NCI-H187 (cell line): ENCODE measurements around the gene SDHA.
"Not testable (repeated sequence)": the region's sequence is repeated elsewhere in the genome, so short reads cannot be mapped to it uniquely, and the experiment has no call there.

Source experiments
- DNase-seq, 2 experiments: peaks; one replicate each; lab custom pipeline; 2025; lab: John Stamatoyannopoulos, UW

Gene SDHA

DNA sequence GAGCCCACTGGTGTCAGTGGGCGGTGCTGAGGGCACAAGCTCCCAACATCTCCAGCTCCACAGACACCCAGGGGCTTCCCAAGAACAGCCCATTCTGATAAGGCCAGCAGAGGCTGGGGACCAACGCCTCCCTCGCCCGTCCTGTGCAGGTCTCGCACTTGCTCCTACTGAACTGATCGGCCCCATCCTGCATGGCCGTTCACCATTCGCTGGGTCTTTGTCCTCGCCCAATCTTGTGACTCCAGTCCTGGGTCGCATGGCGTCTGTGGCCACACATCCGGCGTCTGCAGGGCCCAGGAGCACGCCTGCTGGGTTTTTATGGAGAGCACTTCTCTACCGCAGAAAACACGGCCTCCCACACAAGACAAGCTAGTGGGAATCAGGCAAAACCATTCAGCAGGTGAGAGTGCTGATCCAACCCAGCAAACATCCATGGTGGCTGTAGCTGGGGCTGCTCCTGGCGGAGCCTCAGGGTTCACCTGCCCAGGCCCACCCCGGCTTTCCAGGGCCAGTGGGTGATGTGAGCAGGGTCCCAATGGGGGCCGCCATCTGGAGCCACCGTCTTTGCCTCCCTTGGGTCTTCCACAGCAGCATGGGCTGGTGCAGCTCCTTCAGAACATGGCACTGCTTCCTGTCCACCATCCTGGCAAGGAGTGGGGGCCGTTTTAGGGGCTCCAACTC lies 19.5 kb upstream of the SDHA start:
- DNase-seq, result no peak

DNA sequence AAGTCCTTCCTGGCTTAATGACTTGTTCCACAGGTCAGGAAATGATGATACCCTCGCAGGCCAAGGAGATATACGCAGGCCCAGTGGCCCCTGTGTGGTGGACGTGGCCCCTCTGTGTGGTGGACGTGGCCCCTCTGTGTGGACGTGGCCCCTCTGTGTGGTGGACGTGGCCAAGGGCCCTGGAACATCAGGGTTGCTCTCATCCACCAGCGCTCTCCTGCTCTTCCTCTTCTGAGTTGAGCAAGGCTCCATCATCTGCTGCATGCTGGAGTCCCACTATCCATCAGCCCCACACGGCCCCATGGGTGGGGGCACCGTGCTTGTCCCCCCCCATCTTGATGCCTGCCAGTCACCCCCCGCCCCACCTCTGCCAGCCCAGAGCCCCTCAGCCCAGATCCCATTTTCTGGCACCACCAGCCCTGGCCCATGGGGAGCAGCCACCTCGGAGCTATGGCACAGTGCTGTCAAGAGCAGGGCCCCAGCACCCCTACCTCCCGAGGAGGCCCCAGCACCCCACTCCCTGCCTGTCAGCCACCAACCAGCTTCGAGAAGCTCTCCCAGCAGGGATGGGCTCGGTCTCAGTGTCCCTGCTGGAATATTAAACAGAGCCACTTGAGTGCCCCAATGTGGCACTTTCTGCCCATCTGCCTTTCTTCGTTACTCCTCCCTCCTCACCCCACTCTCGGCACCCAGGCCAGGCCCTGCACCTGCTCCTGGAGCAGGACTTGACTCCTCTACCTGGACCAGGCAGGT lies 18.7 kb upstream of the SDHA start:
- DNase-seq, result no peak

DNA sequence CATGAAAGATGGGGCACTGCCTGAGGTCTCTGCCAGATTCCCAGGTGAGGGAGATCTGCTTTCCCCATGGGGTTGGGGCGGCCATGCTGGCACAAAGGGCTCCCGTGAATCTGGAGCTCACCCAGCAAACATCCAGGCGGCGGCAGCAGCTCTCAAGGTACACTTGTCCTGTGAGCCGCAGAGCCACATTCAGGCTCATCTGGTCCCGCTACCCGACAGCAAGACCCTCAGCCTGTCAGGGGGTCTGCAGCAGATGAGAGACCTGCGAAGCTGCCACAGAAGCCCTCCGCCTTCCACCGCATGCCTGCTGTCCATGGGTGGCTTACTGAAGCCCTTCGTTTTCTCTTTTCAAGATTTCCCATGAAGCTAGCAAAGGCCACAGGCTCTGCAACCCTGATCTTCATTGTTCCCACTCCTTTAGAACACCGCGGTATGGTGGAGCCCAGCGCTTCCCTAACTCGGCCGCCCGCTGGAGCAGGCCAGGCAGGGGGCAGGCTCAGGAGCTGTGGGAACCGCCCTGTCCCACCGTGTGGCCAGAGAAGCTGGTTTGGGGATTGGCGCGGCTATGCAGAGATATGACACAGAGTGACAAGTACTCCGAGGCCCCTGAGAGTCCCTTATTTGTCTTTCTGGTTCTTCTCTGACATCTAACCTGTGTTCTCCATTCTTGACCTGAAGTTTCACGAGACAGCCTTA lies 18.0 kb upstream of the SDHA start:
- DNase-seq, result no peak

- no peak for DNase-seq
Measured at GRCh38 chr5:200985-201384, 17.1 kb upstream of the SDHA start.

DNA sequence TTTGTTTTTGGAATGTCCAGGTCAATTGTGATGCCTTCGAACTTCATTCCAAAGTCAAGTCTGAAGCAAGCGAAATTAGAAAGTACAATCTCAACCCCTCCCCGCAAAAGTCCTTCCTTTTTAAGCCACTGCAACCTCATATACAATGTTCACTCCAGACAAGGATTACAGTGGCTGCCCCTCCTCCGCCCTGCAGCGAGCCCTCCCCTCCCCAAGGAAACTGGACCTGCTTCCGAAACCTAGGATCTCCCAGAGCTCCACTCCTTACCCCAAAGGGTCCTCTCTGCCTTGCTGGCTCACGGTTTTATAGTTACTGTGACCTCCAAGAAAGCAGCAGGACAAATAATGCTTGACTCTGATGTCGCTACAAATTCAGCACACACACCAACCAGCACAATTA lies 16.4 kb upstream of the SDHA start:
- no peak for DNase-seq

DNA sequence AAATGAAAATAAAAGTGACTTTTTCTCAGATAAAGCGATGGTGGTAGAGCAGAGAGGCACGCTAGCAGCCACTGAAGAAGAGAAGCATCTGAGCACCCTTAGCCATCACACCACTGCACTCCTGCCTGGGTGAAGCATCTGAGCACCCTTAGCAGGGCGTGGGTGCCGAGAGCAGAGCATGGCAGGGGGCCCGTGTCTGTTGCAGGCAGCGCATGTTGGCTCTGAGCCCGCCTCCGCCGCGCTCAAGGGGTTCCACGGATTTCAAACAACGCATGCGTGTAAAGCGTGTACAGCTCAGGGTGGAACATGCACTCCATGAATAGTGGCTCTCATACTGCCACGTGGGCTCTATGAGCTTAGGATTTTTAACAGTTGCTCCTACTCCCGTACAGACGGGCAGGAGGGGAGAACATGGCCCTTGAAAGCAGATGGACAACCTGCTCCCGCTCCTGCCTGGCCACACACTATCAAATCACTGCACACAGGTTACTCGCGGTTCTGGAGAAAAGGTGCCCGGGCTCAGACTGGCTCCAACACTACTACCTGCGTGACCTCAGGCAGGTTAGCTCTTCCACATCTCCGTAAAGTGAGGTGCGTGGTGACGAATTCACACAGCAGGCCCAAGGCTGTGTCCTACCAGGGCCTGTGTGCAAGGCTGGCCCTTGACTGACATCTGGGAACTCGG lies 14.7 kb upstream of the SDHA start:
- DNase-seq, result no peak

DNA sequence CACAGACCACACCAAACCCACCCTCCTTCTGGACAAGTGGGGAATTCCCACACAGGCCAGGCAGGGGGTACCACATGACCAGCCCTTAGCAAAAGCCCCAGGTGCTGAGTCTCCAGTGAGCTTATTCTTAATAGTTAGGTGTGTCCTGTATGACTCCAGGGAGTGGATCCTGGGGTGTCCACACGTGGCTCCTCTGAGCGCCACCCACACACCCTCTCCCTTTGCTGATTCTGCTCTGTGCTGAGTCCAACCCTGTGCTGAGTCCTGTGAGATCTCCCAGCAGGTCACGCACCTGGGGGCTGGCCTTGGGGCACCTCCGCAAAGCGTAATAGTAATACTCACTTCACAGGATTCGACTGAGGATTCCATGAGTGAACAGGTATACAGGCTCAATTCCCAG lies 14.1 kb upstream of the SDHA start:
- no peak for DNase-seq

DNA sequence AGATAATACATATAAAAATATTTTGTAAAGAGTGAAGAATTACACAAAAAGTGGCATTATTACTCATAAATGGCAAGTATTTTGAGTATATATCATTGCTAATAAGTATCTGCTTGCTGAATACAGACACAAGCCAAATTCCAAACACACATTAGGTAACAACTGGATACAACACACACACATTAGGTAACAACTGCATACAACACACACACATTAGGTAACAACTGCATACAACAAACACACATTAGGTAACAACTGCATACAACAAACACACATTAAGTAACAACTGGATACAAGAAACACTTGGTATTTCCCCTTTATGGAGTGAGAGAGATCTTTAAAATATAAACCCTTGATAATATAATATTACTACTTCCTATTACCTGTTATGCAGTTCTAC lies 13.7 kb upstream of the SDHA start:
- no peak for DNase-seq

GRCh38 chr5:204966-205670 lies 13.0 kb upstream of the SDHA start:
- DNase-seq, result no peak

DNA sequence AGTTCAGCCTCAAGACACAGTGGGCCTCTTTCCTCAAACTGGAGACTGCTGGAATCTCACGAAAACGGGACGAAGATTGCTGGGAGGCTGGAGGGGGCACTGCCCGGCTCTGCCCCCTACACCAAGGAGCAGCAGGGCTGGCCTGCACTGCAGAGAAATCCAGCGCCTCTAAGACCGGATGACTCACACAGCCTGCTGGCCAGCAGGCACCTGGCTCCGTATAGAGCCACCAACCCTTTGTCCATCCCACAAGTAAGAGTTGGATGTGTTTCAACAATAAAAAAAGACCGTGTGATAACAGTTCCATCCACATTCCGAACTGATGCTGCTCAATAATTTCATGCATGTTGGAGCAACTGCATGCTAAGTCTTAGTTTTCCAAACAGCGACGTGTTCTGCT lies 11.7 kb upstream of the SDHA start:
- no peak for DNase-seq

GRCh38 chr5:206927-207536 lies 11.1 kb upstream of the SDHA start:
- no peak for DNase-seq

GRCh38 chr5:207599-207998 lies 10.5 kb upstream of the SDHA start:
- no peak for DNase-seq

- DNase-seq, result no peak
Measured at GRCh38 chr5:208449-209114, 9.5 kb upstream of the SDHA start.

- no peak for DNase-seq
Measured at GRCh38 chr5:213803-214395, 4.2 kb upstream of the SDHA start.

DNA sequence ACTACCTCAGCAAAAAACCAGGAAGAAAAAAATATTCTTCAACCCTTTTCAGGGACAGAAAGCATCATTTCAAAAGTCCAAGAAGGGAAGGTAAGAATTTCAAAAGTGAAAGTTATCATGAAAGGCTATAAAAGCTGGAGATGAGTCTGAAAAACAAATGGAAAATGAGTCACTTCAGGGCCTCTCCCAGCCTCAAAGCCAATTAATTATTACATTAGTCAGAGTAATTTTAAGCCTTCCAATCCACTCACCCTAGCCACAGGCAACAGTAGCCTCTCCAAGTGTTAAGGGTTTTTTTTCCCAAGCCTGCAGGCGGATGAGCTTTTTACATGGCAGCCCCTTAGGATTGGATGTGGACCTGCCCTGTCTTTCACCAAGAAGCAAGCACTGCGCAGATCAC lies 2.9 kb upstream of the SDHA start:
- not testable (repeated sequence) for DNase-seq

DNA sequence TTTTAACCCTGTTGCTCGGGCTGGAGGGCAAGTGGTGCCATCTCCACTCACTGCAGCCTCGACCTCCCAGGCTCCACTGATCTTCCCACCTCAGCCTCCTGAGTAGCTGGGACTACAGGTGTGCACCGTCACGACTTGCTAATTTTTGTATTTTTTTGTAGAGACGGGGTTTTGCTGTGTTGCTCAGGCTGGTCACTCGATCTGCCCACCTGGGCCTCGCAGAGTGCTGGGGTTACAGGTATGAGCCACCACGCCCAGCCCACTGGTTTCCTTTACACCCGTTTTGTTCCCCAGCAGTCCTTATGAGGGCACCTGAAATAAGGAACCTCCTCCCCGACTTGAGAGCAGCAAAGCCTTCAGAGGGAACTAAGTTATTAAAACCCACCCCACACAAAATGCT lies 2.0 kb upstream of the SDHA start:
- DNase-seq, result not testable (repeated sequence)

GRCh38 chr5:218457-219291 lies 554 bp downstream of the SDHA start:
- peak in 1 of 2 experiments; percentile 6 for DNase-seq

GRCh38 chr5:219460-219863 lies 1.3 kb downstream of the SDHA start:
- no peak for DNase-seq

GRCh38 chr5:219991-220390 lies 1.9 kb downstream of the SDHA start:
- DNase-seq, result no peak
